HepG2 (cell line): ENCODE data around the gene BATF. TPM values are rescaled to one million over a fixed set of nuclear protein-coding genes. Genes with fewer than 3 reads are reported as not detected.

Experiments
- ATAC-seq: fragments of 200-7000 bp; cut with Tn5 transposase; 3 replicates; pipeline ENCODE4 v1.9.1; 2020; ENCODE audit warnings: mild to moderate bottlenecking, moderate library complexity
- BruUV-seq: library from RNA; stranded (reverse); fragments of 400-500 nt; replicated peaks from 2 replicates; lab custom pipeline; 2021; lab: Mats Ljungman, UMichigan
- CTCF ChIA-PET: fragments of 300-600 bp; formaldehyde crosslinking; extraction: SDS; loops from one replicate; lab custom pipeline; 2021; ENCODE audit warnings: low total read pairs, inconsistent platforms, low intra/inter-chr PET ratio; lab: Yijun Ruan, JAX
- POLR2A ChIA-PET: fragments of 350-600 bp; sonication (Branson Sonifier 250); formaldehyde crosslinking; loops from one replicate; lab custom pipeline; 2020; ENCODE audit warnings: antibody characterized with exemption, inconsistent platforms; lab: Yijun Ruan, JAX
- DNase-seq: peaks from one replicate; pipeline ENCODE4 v3.0.0-alpha.2; 2015; ENCODE audit warnings: low spot score
- FAIRE-seq: peaks from 3 replicates; lab custom pipeline; 2011; peaks lifted over from hg19 to GRCh38; lab: Jason Lieb, UNC
- H2AFZ ChIP-seq: one replicate; pipeline ENCODE4 v1.6.1; 2011; ENCODE audit warnings: low read length, inconsistent platforms
- H3K27ac ChIP-seq: fragments of 300-600 bp; 3 replicates; pipeline ENCODE4 v1.8.0; 2011; ENCODE audit warnings: mixed run types, mild to moderate bottlenecking, mixed read lengths, low read length, inconsistent platforms; ENCODE audit not compliant: insufficient read depth; ENCODE audit errors: extremely low read length
- H3K27me3 ChIP-seq, 2 experiments: fragments of 200-600 bp in 1 of 2; 2 replicates in 1 of 2; 3 replicates in 1 of 2; pipeline versions ENCODE4 v1.6.0 to v1.8.0; 2011; ENCODE audit warnings: low read length in 2 of 2, mild to moderate bottlenecking in 2 of 2, moderate library complexity in 2 of 2, inconsistent platforms in 1 of 2; ENCODE audit not compliant: insufficient read depth in 2 of 2, control insufficient read depth in 1 of 2
- H3K36me3 ChIP-seq, 2 experiments: fragments of 200-600 bp in 1 of 2; replicated peaks in 1 of 2; 2 replicates in 1 of 2; 3 replicates in 1 of 2; pipeline versions ENCODE4 v1.5.1 to v1.8.0; 2011; ENCODE audit warnings: low read length in 2 of 2, inconsistent platforms in 1 of 2; ENCODE audit not compliant: insufficient read depth in 2 of 2, control insufficient read depth in 1 of 2
- H3K4me1 ChIP-seq: 2 replicates; pipeline ENCODE4 v1.5.1; 2012; ENCODE audit warnings: low read length, inconsistent platforms; ENCODE audit not compliant: insufficient read depth
- H3K4me2 ChIP-seq: 2 replicates; pipeline ENCODE4 v1.6.0; 2011; ENCODE audit warnings: low read depth, low read length, inconsistent platforms
- H3K4me3 ChIP-seq, 3 experiments: fragments of 200-600 bp in 1 of 3; sonication (generic), shearing (Covaris generic) in 1 of 3; replicated peaks in 1 of 3; 2 replicates each; pipeline ENCODE4 v1.5.1; 2011 to 2016; ENCODE audit warnings: low read length in 3 of 3, inconsistent platforms in 2 of 3, low read depth in 2 of 3, mild to moderate bottlenecking in 2 of 3, control low read depth in 1 of 3, mixed read lengths in 1 of 3; ENCODE audit not compliant: insufficient read depth in 1 of 3
- H3K79me2 ChIP-seq: one replicate; pipeline ENCODE4 v1.6.1; 2011; ENCODE audit warnings: low read length, inconsistent platforms; ENCODE audit not compliant: insufficient read depth
- H3K9ac ChIP-seq: 2 replicates; pipeline ENCODE4 v1.6.0; 2011; ENCODE audit warnings: mild to moderate bottlenecking, low read depth, low read length, inconsistent platforms; ENCODE audit not compliant: insufficient read depth
- H3K9me3 ChIP-seq: 2 replicates; pipeline ENCODE4 v1.5.1; 2012; ENCODE audit warnings: mild to moderate bottlenecking, low read length
- H4K20me1 ChIP-seq: 2 replicates; pipeline ENCODE4 v1.6.0; 2011; ENCODE audit warnings: inconsistent platforms, mild to moderate bottlenecking, low read length, moderate library complexity; ENCODE audit not compliant: insufficient read depth
- ARNT ChIP-seq: fragments of 450-650 bp; IDR thresholded peaks from 2 replicates; pipeline ENCODE4 v1.6.1; 2017
- ATF4 ChIP-seq, 2 experiments: fragments of 450-650 bp in 1 of 2; sonication (generic) in 1 of 2; formaldehyde crosslinking; IDR thresholded peaks; 2 replicates each; pipeline versions ENCODE4 v1.5.0 to v1.8.0; 2020 to 2022; ENCODE audit warnings: mild to moderate bottlenecking in 1 of 2, missing genetic modification reagents in 1 of 2
- CTCF ChIP-seq: sonication (generic); formaldehyde crosslinking; IDR thresholded peaks from 2 replicates; pipeline ENCODE4 v1.5.0; 2020; ENCODE audit warnings: mild to moderate bottlenecking, missing genetic modification reagents, moderate library complexity
- FIP1L1 ChIP-seq: fragments of 200-400 bp; formaldehyde crosslinking; IDR thresholded peaks from 2 replicates; pipeline ENCODE4 v1.6.1; 2018; ENCODE audit warnings: low read depth, mild to moderate bottlenecking, low read length, moderate library complexity, borderline replicate concordance; ENCODE audit not compliant: insufficient read depth
- PLSCR1 ChIP-seq: sonication (generic); formaldehyde crosslinking; IDR thresholded peaks from 2 replicates; pipeline ENCODE4 v1.5.0; 2020; ENCODE audit warnings: missing genetic modification reagents, mild to moderate bottlenecking, borderline replicate concordance
- SIN3B ChIP-seq: fragments of 150-350 bp; IDR thresholded peaks from 2 replicates; pipeline ENCODE4 v1.6.1; 2014; ENCODE audit warnings: low read length
- ZNF552 ChIP-seq: sonication (generic); formaldehyde crosslinking; IDR thresholded peaks from 2 replicates; pipeline ENCODE4 v1.9.0; 2022; ENCODE audit warnings: missing genetic modification reagents, mild to moderate bottlenecking, borderline replicate concordance
- ZSCAN31 ChIP-seq: sonication (generic); formaldehyde crosslinking; IDR thresholded peaks from 2 replicates; pipeline ENCODE4 v1.5.0; 2020; ENCODE audit warnings: low read depth, mild to moderate bottlenecking, missing genetic modification reagents
- WGBS: methylation state at CpG from one replicate; pipeline ENCODE4 v1.1.6; 2017; ENCODE audit warnings: low lambda C conversion rate; 5-methylcytosine and 5-hydroxymethylcytosine counted together
- in situ Hi-C: cut with HindIII; loops from 2 replicates; pipeline ENCODE4 v1.10.0; 2017; ENCODE audit warnings: low pct_unique_long_range_greater_than_20kb; ENCODE audit not compliant: extremely low pct_ligation_motif_present
- intact Hi-C: fragments of 100-400 bp; cut with micrococcal nuclease; formaldehyde crosslinking; loops from one replicate; pipeline ENCODE4 v1.10.0; 2022; ENCODE audit not compliant: unreplicated experiment
- polyA plus RNA-seq, 8 experiments: library from polyadenylated mRNA; depleted of rRNA in 3 of 8; stranded (reverse) in 7 of 8; unstranded in 1 of 8; fragments of >200 nt; fragmentation: Illumina TruSeq in 4 of 8; extraction: Trizol in 4 of 8; gene quantifications; 2 replicates each; pipeline versions ENCODE4 v1.2.1 to v1.2.3, GENCODE V29; 2011 to 2016; ENCODE audit warnings: low read depth in 4 of 8, missing spikeins in 1 of 8, mixed read lengths in 1 of 8; ENCODE audit not compliant: insufficient read depth in 1 of 8
- total RNA-seq, 5 experiments: library from RNA; depleted of rRNA; stranded (reverse); fragments of >200 nt; fragmentation: Illumina TruSeq; extraction: Trizol; gene quantifications; 2 replicates each; pipeline ENCODE4 v1.2.3, GENCODE V29; 2016; ENCODE audit warnings: low read depth in 1 of 5

BATF gene
- total and polyA plus RNA-seq, 2 of the 13 experiments (the other 11 are each of a cell fraction or from before 2014, with no cell fraction given), result 0.22 to 0.37 TPM

GRCh38 chr14:75549169-75549568 lies 26.9 kb downstream of the BATF start (continued):
- TF ChIP-seq ATF4 (CRISPR knock-in tag; IDR thresholded peaks at IDR 0.05) (no peak), ARNT (no peak), ZSCAN31 (CRISPR knock-in tag) (no peak)

- POLR2A ChIA-PET, result interaction anchor here (1.1 kb wide), 1 partner anchor 10 kb away, joined by 3 read pairs; no protein-coding TSS in a partner anchor
- BruUV-seq, result no TSS peak
- Histone ChIP-seq H3K4me3 (no peak overlapping the region), H2AFZ (no peak overlapping the region), H3K4me1 (peaks cover 9% of the 10 kb centered on the region), H3K27me3 (peaks cover 0 to 11% of the 10 kb centered on the region in 2 experiments; a peak in 1 of 5 replicates), H3K27ac (no peak overlapping the region), H3K9me3 (no peaks in the 10 kb centered on the region), H3K36me3 (no peaks in the 10 kb centered on the region), H4K20me1 (no peaks in the 10 kb centered on the region; the same call in 1 of the 2 replicates), H3K79me2 (no peaks in the 10 kb centered on the region), H3K9ac (no peak overlapping the region), H3K4me2 (no peak overlapping the region)
- CTCF ChIA-PET, result no interaction called here
- ATAC-seq, result no peak
- intact Hi-C loops (no loop called here), in situ Hi-C loops (no loop called here)
- 62% methylated on average over 7 of the region's 7 CpGs for WGBS
- no peak for FAIRE-seq
- DNase-seq, result no peak
- TF ChIP-seq SIN3B (no peak), CTCF (0 out of 2 replicates have a peak, but pooled peaks have one; percentile 8), PLSCR1 (no peak), ZNF552 (no peak), FIP1L1 (no peak)
Observed at GRCh38 chr14:75551021-75551420, 28.8 kb downstream of the BATF start.
